Muscle of back (tissue), 13 donors: Measurements from ENCODE around the gene SLC5A1. TPM values are rescaled to one million over a fixed set of nuclear protein-coding genes. Genes with fewer than 3 reads are reported as not detected.
A peak's percentile ranks its signal among the peaks of the same experiment; 100 is the strongest.

Source experiments
- DNase-seq, 3 donors: peaks; one replicate each; pipeline versions ENCODE4 v3.0.0 to v3.0.0-alpha.2; 2013
- long read RNA-seq, 9 donors: transcript quantifications; one replicate each; lab custom pipeline, GENCODE V29; 2026
- polyA plus RNA-seq, 10 donors: library from polyadenylated mRNA; unstranded; fragments of 120-200 nt; gene quantifications; one replicate each; pipeline ENCODE4 v1.2.1, GENCODE V29; 2013; ENCODE audit not compliant: insufficient read length in 10 of 10

The SLC5A1 gene
- 1 to 10 TPM; 1.5 to 6.1 (median 2.3) TPM for polyA plus RNA-seq
- long read RNA-seq, donor 1, full-length matches to known transcripts = 1 of 1 reads
- long read RNA-seq, donor 1, partial matches to known transcripts = 0 of 1 reads
- long read RNA-seq, donor 1, other reads (novel, unspliced or antisense) = 0 of 1 reads
- long read RNA-seq, donor 2 = 0 reads
- long read RNA-seq, donor 3 = 0 reads
- long read RNA-seq, donor 4 = 0 reads
- long read RNA-seq, donor 5 = 0 reads
- long read RNA-seq, donor 6, full-length matches to known transcripts = 1 of 1 reads
- long read RNA-seq, donor 6, partial matches to known transcripts = 0 of 1 reads
- long read RNA-seq, donor 6, other reads (novel, unspliced or antisense) = 0 of 1 reads
- long read RNA-seq, donor 7 = 0 reads
- long read RNA-seq, donor 8 = 0 reads
- long read RNA-seq, donor 9 = 0 reads

- DNase-seq = no peak
Observed at GRCh38 chr22:32042924-32043323, at the start of gene SLC5A1. Gene SLC5A1, plus strand, starts transcription at chr22:32043261. Its CDS starts 21 bp downstream, at chr22:32043282.

- no peak for DNase-seq
Observed at GRCh38 chr22:31995046-31995445, 48.0 kb upstream of the SLC5A1 start.

- no peak for DNase-seq
Observed at GRCh38 chr22:31995807-31996206, 47.3 kb upstream of the SLC5A1 start.

- DNase-seq = no peak
Observed at GRCh38 chr22:31998784-31999385, 44.2 kb upstream of the SLC5A1 start.

- no peak for DNase-seq
Observed at GRCh38 chr22:32000181-32000580, 42.9 kb upstream of the SLC5A1 start.

GRCh38 chr22:32005453-32005852 is 37.6 kb upstream of the SLC5A1 start:
- DNase-seq = no peak

GRCh38 chr22:32013200-32013599 is 29.9 kb upstream of the SLC5A1 start:
- DNase-seq = no peak

GRCh38 chr22:32016081-32016480 is 27.0 kb upstream of the SLC5A1 start:
- no peak for DNase-seq

- DNase-seq = no peak
Observed at GRCh38 chr22:32018056-32018455, 25.0 kb upstream of the SLC5A1 start.

- DNase-seq = peak in 1 of 3 donors; percentile 52
Observed at GRCh38 chr22:32020117-32020516, 22.9 kb upstream of the SLC5A1 start.

- no peak for DNase-seq
Observed at GRCh38 chr22:32021716-32022115, 21.3 kb upstream of the SLC5A1 start.

- no peak for DNase-seq
Observed at GRCh38 chr22:32023251-32023827, 19.7 kb upstream of the SLC5A1 start.

GRCh38 chr22:32024796-32025195 is 18.3 kb upstream of the SLC5A1 start:
- DNase-seq = no peak

- DNase-seq = no peak
Observed at GRCh38 chr22:32030518-32031247, 12.4 kb upstream of the SLC5A1 start.

- no peak for DNase-seq
Observed at GRCh38 chr22:32031466-32031865, 11.6 kb upstream of the SLC5A1 start.

GRCh38 chr22:32034275-32034674 is 8.8 kb upstream of the SLC5A1 start:
- no peak for DNase-seq

GRCh38 chr22:32037236-32037635 is 5.8 kb upstream of the SLC5A1 start:
- DNase-seq = no peak

GRCh38 chr22:32040324-32040904 is 2.6 kb upstream of the SLC5A1 start:
- DNase-seq = no peak

GRCh38 chr22:32043391-32043790 is 330 bp downstream of the SLC5A1 start:
- DNase-seq = no peak

- peak in 1 of 3 donors; percentile 17 for DNase-seq
Observed at GRCh38 chr22:32044477-32044876, 1.4 kb downstream of the SLC5A1 start.

- peak in 1 of 3 donors; percentile 38 for DNase-seq
Observed at GRCh38 chr22:32044913-32045312, 1.9 kb downstream of the SLC5A1 start.

- DNase-seq = no peak
Observed at GRCh38 chr22:32048069-32048468, 5.0 kb downstream of the SLC5A1 start.
